Fibroblast of villous mesenchyme (primary cell): ENCODE results near the gene YY1AP1. TPM values are rescaled to one million over a fixed set of nuclear protein-coding genes. Genes with fewer than 3 reads are reported as not detected.
"Not testable (repeated sequence)": the region's sequence is repeated elsewhere in the genome, so short reads cannot be mapped to it uniquely, and the experiment has no call there.

ENCODE experiments used
- DNase-seq: peaks from one replicate; pipeline ENCODE4 v3.0.0-alpha.2; 2010; ENCODE audit warnings: low read depth
- H3K4me3 ChIP-seq: 2 replicates; pipeline ENCODE4 v1.5.1; 2011; ENCODE audit warnings: low read depth, mild to moderate bottlenecking, low read length
- CTCF ChIP-seq: IDR thresholded peaks from 2 replicates; pipeline ENCODE4 v1.5.1; 2012; ENCODE audit warnings: low read depth, mild to moderate bottlenecking, low read length; ENCODE audit not compliant: insufficient read depth
- total RNA-seq: library from RNA; depleted of rRNA; stranded (reverse); fragments of >200 nt; gene quantifications from 2 replicates; pipeline ENCODE4 v1.2.3, GENCODE V29; 2012

The YY1AP1 gene
- total RNA-seq, 1 donor, result 55.7 TPM

DNA sequence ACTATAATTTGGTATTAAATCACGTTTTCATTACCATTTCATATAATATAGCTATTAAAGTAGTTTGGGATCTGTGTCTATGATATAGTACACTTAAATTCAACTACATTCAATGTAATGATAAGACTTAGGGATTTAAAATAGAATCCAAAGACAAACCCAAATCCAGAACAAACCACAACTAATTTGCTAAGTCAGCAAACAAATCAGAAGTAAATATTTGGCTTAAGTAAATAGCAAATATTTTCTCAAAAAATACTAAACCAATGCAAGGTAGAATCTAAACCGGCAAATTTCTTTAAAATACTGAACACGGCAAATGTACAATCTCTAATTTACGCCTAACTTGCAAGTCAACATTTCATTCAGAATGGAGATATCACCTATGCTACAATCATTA lies 16.8 kb downstream of the YY1AP1 start:
- no peak overlapping the region for H3K4me3 ChIP-seq
- no peak for DNase-seq
- no peak for TF ChIP-seq CTCF

DNA sequence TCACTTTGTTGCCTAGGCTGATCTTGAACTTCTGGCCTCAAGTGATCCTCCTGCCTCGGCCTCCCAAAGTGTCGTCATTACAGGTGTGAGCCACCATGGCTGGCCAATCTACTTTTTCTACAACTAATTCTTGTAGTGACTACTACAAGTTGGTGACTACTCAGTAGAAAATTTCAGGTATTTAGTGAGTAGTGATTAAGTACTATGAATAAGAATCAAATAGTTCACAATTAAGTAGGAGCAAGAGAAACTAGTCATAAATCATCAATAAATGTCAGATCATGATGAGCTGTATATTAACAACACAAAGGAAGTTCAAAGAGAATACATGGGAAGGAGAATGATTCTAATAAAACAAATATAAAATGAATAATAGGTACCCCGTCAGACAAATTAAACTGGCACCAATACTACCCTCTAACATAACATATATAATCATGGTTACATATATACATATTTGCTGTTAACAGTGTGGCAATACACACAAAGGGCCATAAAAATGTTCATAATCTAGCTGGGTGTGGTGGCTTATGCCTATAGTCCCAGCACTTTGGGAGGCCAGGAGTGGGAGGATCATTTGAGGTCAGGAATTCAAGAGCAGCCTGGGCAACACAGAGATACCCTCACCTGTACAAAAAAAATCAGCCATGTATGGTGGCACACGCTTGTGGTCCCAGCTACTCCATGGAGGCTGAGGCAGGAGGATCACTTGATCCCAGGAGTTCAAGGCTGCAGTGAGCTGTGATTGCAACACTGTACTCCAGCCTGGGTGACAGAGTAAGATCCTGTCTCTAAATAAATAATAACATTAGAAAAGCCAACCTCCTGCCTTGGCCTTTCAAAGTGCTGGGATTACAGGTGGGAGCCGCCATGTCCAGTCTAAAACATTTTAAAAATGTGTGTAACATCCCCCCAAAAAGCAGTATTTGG lies 19.1 kb downstream of the YY1AP1 start:
- DNase-seq, result no peak
- no peak for TF ChIP-seq CTCF
- H3K4me3 ChIP-seq, result no peak overlapping the region

- H3K4me3 ChIP-seq, DNase-seq: not testable (repeated sequence)
These were observed 27.3 kb downstream of the YY1AP1 start for GRCh38 chr1:155661239-155661638.

DNA sequence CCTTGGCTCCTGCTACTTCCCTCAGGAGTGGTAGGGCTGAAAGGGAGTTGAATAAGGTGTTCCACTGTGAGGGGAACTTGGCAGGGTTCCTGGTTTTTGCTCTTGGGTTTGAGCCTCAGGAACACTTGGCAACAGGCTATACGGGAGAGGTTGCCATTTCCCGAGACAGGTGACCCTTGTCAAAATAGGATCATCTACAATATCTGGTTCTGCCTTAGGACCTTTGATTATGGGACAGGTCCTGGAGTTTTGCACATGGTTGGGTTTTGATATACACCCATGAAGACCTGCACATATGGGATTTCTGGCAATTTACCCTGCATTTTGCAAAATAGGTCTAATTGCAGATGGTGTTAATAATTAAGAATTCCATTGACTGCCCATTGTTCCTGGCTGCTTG lies 31.1 kb downstream of the YY1AP1 start:
- H3K4me3 ChIP-seq, result no peak overlapping the region
- DNase-seq, result no peak
- no peak for TF ChIP-seq CTCF

- no peak for TF ChIP-seq CTCF
These were observed 35.6 kb downstream of the YY1AP1 start for GRCh38 chr1:155652951-155653350.

DNA sequence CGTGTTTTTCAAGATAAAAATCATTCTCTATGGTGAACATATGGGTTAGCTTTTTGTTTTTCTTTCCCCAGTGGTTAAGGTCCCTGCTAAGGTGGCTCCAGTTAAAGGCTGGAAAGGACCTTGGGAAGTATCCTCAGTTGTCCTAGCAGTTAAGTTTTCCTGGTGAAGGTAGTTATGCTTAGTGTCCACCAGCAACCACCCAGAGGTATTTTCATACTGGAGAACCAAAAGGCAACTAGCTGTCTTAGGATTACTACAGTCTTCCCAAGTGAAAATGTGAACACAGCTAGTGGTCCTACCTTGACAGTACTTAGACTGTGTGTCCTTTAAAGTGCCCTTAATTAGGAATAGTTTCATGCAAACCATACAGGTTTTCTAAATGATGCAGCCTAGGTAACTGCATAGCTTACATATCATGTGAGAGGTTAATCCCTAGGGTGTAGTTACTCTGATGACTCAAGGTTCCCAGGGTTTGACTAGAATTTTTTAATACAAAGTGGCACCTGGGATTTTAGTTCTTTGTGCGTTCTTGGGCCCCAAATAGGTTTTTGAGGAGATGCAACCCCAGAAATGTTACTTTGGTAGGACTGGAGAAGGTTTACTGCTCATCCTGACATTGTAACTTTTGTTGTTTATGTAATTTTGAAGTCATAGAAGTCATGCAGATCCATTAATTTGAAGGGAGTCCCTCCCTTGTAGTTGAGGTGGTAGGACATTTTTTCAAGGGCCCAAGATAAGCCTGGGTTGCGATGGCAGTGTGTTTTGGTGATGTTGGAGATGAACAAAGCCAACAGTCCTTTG lies 36.5 kb downstream of the YY1AP1 start:
- H3K4me3 ChIP-seq, result no peak overlapping the region
- no peak for TF ChIP-seq CTCF
- DNase-seq, result no peak

More at GRCh38 chr1:155652951-155653350, 35.6 kb downstream of the YY1AP1 start:
- no peak for DNase-seq
- H3K4me3 ChIP-seq, result no peak overlapping the region

GRCh38 chr1:155650231-155650757 lies 38.3 kb downstream of the YY1AP1 start:
- DNase-seq, result no peak
- no peak for TF ChIP-seq CTCF
- H3K4me3 ChIP-seq, result no peak overlapping the region
